GM12864 (cell line): ENCODE measurements around the gene ELAVL4.

Experiments used
- DNase-seq: peaks from one replicate; pipeline ENCODE4 v3.0.0-alpha.2; 2011; ENCODE audit warnings: low read depth
- H3K4me3 ChIP-seq: 2 replicates; pipeline ENCODE4 v1.5.1; 2011; ENCODE audit warnings: mild to moderate bottlenecking, low read depth, low read length, control low read depth
- CTCF ChIP-seq: IDR thresholded peaks from 2 replicates; pipeline ENCODE4 v1.5.1; 2011; ENCODE audit warnings: low read depth, mild to moderate bottlenecking, moderate library complexity, low read length, control low read depth, inconsistent platforms; ENCODE audit errors: missing control alignments

The ELAVL4 gene

GRCh38 chr1:50108497-50109059 lies at the start of gene ELAVL4:
TSS of gene ELAVL4 (plus strand) at chr1:50108920. CDS start at chr1:50109190, 270 bp downstream.
- no peak for TF ChIP-seq CTCF
- no peak within 1 kb of the TSS for H3K4me3 ChIP-seq
- DNase-seq, result no peak

GRCh38 chr1:50060279-50060678 lies 48.4 kb upstream of the ELAVL4 start:
- TF ChIP-seq CTCF, result no peak
- no peak for DNase-seq
- H3K4me3 ChIP-seq, result no peak overlapping the region

- no peak for DNase-seq
- no peak for TF ChIP-seq CTCF
- no peak overlapping the region for H3K4me3 ChIP-seq
Observed at GRCh38 chr1:50066806-50067205, 41.9 kb upstream of the ELAVL4 start.

GRCh38 chr1:50074931-50075330 lies 33.8 kb upstream of the ELAVL4 start:
- no peak overlapping the region for H3K4me3 ChIP-seq
- no peak for TF ChIP-seq CTCF
- DNase-seq, result no peak

- DNase-seq, result no peak
- no peak for TF ChIP-seq CTCF
- H3K4me3 ChIP-seq, result no peak overlapping the region
Observed at GRCh38 chr1:50077273-50077672, 31.4 kb upstream of the ELAVL4 start.

- TF ChIP-seq CTCF, result peak; percentile 38
- no peak for DNase-seq
- no peak overlapping the region for H3K4me3 ChIP-seq
Observed at GRCh38 chr1:50080904-50081586, 27.7 kb upstream of the ELAVL4 start.

GRCh38 chr1:50084389-50084788 lies 24.3 kb upstream of the ELAVL4 start:
- DNase-seq, result no peak
- no peak overlapping the region for H3K4me3 ChIP-seq
- no peak for TF ChIP-seq CTCF
